ENCODE results near the gene ARHGAP40. TPM values are rescaled to one million over a fixed set of nuclear protein-coding genes. Genes with fewer than 3 reads are reported as not detected.

The ARHGAP40 gene
- total and polyA plus RNA-seq, 2 of the 13 experiments (the other 11 are each of a cell fraction or from before 2014, with no cell fraction given) = 0.75 to 2.1 TPM

GRCh38 chr20:38601216-38602184 lies at the start of gene ARHGAP40 (continued):
- no peak for TF ChIP-seq ZBTB10 (CRISPR knock-in tag; IDR thresholded peaks at IDR 0.05; ENCODE audit: borderline replicate concordance)
- TF ChIP-seq CHD2 (IDR thresholded peaks at IDR 0.05; ENCODE audit: low read depth, low read length) = no peak
- TF ChIP-seq MED13 (CRISPR knock-in tag; IDR thresholded peaks at IDR 0.05) = no peak
- 0 out of 2 replicates have a peak, but pooled peaks have one; percentile 64 for TF ChIP-seq ZNF350 (CRISPR knock-in tag; IDR thresholded peaks at IDR 0.05; ENCODE audit: borderline replicate concordance, low read depth)
- TF ChIP-seq ZZZ3 (CRISPR knock-in tag; IDR thresholded peaks at IDR 0.05; ENCODE audit: borderline replicate concordance) = no peak
- TF ChIP-seq ZMAT3 (CRISPR knock-in tag; conservative IDR thresholded peaks at IDR 0.05) = no peak
- TF ChIP-seq ZNF569 (CRISPR knock-in tag; IDR thresholded peaks at IDR 0.05; ENCODE audit: borderline replicate concordance) = no peak
- no peak for TF ChIP-seq ZNF513 (CRISPR knock-in tag; conservative IDR thresholded peaks at IDR 0.05)
- no peak; the same call in 1 of the 2 replicates for TF ChIP-seq MYC (CRISPR knock-in tag; IDR thresholded peaks at IDR 0.05; ENCODE audit: borderline replicate concordance)
- TF ChIP-seq PLRG1 (conservative IDR thresholded peaks at IDR 0.05) = no peak
- no peak for TF ChIP-seq GRHL1 (CRISPR knock-in tag; conservative IDR thresholded peaks at IDR 0.05)
- no peak for TF ChIP-seq ZNF44 (CRISPR knock-in tag; IDR thresholded peaks at IDR 0.05)
- no peak for TF ChIP-seq SYNCRIP (IDR thresholded peaks at IDR 0.05; ENCODE audit: insufficient read depth, low read depth, low read length)
- TF ChIP-seq ZNF678 (CRISPR knock-in tag; IDR thresholded peaks at IDR 0.05) = no peak
- TF ChIP-seq NFE2 (CRISPR knock-in tag; IDR thresholded peaks at IDR 0.05) = no peak
